ENCODE data around the gene PHACTR3.

Gene PHACTR3

DNA sequence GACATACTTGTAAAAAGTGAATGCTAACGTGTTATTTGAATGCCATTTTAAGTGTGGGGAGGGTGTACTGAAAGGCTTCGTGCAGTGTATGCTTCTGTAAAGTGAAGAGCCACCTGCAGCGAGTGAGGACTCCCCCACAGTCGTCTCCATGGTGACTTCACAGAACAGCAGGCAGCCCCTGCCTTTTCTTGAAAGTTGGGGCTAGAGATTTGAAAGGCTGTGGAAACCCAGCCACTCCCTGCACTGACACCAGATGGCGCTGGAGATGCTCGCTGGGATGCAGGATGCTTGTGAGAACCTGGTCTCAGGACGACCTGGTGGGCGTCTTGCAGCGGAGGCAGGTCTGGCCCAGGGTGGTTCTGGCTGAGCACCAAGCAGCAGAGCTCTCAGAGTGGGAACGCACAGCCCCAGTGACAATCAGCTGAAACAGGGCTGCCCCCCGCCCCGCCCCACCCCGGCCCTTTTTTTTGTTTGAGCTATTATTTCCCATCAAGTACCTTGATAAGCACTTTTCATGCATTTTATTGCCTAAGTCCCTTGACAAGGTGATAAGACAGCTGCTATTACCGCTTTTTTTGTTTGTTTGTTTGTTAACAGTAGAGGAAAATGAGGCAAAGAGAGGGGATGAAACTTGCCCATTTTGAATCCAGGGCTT is 178.8 kb downstream of the PHACTR3 start:
- no peak for DNase-seq

DNA sequence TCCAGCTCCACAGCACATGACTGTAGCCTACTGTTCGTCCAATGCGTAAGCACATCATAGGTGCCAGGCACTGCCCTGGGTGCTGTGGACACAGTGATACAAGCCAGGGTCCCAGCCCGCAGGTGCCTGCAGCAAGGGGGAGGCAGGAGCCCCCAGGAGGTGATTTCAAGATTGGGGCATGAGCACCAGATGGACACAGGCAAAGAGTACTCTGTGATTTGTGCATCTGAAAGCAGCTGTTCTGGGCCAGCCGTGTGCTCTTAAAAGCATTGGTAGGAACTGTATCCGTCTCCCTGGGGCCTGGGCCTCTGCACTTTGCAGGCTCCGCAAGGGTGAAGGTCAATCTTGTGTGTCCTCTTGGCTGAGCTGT is 179.3 kb downstream of the PHACTR3 start:
- DNase-seq = no peak

DNA sequence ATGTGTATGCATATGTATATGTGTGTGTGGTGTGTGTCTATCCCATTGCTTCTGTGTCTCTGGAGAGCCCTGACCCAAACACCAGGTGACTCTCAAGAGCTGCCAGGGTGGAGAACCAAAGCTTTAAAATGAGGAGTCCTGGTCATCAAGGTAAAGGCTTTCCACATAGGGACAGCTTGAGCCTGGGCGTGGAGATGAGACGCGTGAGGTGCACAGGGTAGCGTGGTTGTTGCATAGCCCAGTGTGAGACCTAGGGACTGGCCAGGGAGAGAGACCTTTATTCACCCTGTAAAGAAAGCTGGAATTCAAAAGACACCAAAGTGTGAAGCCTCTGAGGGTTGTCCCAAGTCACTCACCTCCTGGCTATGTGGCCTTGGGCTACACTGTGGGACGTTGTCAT is 180.0 kb downstream of the PHACTR3 start:
- no peak for DNase-seq

DNA sequence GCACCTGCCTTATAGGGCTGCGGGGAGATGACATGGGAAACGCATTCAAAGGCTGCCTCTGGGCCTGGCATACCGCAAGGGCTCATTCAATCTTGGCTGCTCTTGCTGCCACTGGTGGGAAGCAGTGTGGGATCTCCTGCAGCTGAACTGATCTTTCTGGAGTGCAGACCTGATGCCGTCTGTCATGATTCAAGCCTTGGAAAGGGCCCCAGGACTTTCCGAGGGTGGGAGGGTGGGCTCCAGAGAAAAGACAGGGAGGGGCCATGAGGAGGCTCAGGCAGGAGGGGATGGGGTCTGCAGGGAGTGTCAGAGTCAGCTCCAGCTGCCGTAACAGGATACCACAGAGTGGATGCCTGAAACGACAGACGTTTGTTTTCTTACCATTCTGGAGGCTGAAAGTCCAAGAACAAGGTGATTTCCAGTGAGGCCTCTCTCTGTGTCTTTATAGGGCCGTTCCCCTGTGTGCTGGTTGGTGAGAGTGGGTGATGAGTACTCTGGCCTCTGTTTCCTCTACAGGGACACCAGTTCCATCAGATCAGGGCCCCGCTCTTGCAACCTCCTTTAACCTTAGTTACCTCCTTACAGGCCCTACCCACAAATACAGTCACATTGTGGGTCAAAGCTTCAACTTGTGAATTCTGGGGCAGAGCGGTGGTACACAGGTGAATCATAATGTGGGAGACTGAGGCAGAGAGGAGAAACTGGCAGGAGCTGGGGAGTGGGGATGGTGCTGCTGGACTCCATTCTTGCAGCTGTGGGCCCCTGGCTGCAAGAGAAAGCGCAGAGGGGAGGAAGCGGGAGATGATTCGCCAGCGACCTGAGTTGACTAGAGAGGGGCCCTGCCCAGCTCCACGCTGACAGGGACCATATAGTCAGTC is 180.7 kb downstream of the PHACTR3 start:
- no peak for DNase-seq

DNA sequence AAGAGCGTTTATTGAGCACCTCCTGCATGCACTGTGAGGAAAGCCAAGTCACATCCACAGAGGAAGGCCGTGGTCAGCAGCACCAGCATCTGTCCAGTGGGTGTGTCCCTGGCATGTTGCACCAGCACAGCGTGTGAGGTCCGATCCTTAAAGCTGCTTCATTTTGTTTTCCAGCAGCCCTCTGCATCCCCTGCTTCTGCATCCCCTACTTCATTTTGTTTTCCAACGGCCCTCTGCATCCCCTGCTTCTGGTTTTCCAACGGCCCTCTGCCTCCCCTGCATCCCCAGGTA is 181.3 kb downstream of the PHACTR3 start:
- no peak for DNase-seq

GRCh38 chr20:59785986-59786795 is 181.9 kb downstream of the PHACTR3 start:
- DNase-seq = no peak

GRCh38 chr20:59786801-59787537 is 182.6 kb downstream of the PHACTR3 start:
- DNase-seq = no peak

DNA sequence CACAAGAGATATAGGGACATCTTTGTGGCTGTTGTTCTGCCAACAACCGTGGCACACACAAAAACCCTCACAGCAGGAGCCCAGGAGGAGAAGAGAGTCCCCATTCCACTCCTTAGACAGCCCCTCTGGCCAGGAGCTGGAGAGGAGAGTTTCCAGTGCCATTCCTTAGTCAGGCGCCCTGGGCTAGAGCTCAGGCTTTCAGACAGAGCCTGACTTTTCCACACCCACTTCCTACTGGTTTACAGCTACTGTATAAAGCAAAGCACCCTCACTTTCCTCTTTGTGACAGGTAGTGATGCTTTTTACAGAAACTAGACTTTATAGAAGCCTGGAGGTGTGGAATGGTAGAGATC is 183.2 kb downstream of the PHACTR3 start:
- no peak for DNase-seq

DNA sequence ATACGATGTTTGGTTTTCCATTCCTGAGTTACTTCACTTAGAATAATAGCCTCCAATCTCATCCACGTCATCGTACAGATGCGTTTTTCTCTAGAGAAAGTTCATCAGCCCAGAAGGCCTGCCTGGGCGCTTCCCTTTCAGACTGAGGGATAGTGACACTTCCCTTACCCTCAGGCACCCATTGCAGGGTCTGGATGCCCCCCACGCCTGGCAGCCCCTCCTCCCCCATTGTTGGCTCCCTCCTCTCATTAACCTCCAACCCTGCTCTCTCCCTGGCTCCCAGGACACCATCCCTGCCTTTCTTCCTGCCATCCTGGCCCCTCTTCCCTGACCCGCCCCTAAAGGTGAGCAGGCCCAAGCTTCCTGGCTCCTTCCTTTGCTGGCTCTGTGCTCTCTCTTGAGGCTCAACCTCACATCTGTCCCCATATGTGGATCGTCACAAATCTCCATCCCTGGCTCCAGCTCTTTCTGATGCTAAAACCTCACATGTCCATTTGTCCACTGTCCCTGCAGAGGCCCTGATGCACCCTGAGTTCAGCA is 183.9 kb downstream of the PHACTR3 start:
- DNase-seq = no peak

DNA sequence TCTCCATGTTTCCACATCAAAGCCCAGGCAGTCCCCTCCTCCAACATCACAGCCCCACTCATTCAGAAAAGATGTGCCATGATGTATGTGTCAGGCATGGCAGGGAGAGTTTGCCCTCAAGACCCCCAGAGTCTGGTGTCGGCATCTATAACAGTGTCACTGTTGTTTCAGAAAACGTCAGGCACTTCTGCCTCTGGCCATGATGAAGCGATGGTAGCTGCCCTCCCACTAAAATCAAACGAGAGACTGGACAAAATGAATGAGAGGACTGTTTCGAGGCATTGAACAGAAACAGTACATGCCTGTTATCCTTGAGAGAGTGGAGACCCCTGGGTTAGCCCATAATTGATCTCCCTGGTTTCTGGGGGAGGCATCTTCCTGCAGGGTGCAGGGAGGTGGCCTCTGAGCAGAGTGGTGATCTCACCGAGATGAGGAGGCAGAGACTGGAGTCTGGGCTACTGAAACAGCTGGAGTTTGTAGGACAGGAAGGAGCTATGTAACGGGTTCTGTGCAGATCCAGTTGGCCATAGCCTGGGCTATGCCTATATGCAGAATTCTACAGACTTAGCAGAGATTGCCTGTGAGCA is 184.6 kb downstream of the PHACTR3 start:
- no peak for DNase-seq

DNA sequence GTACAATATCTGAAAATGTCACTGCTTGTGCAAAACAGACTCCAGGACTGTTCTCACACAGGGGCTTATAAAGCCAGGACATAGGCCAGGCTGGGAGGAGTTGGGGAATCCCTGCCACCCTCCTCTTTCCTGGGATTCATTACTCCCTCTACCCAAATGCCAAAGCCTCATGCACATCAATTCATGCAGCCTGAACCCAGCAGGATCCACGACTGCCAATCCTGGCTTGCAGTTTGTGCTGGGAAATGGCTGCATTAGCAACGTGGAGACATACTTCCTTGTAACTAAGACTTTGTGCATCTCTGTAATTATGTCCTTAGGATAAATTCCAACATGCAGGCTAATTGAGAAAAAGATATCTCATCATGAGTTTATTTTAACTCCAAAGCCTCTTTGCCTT is 185.3 kb downstream of the PHACTR3 start:
- DNase-seq = no peak

- no peak for DNase-seq
Measured at GRCh38 chr20:59790346-59790745, 186.0 kb downstream of the PHACTR3 start.

DNA sequence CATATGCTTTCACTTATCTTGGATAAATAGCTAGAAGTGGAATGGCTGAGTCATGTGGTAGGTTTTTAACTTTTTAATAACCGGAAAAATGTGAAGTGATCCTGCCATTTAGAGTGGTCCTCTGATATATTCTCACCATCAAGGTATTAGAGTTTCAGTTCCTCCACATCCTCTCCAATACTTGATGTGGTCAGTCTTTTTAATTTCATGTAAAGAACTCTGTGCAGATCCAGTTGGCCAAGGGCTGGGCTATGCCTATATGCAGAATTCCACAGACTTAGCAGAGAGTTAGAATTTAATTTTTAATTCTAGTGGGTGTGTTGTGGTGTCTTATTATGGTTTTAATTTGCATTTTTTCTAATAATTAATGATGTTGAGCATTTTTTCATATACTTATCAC is 188.0 kb downstream of the PHACTR3 start:
- no peak for DNase-seq

DNA sequence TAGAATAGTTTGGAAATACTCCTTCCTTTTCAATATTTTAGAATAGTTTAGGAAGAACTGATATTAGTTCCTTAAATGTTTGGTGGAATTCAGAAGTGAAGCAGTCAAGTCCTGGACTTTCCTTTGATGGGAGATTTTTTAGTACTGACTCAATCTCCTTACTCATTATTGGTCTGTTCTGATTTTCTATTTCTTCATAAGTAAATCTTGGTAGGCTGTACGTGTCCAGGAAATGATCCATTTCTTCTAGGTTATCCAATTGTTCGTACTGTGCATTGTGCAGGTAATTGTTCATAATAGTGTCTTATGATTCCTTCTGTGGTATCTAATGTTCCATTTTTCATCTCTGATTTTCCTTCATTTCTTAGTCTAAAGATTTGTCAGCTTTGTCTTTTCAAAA is 190.2 kb downstream of the PHACTR3 start:
- no peak for DNase-seq

- DNase-seq = no peak
Measured at GRCh38 chr20:59800309-59800708, 196.0 kb downstream of the PHACTR3 start.

DNA sequence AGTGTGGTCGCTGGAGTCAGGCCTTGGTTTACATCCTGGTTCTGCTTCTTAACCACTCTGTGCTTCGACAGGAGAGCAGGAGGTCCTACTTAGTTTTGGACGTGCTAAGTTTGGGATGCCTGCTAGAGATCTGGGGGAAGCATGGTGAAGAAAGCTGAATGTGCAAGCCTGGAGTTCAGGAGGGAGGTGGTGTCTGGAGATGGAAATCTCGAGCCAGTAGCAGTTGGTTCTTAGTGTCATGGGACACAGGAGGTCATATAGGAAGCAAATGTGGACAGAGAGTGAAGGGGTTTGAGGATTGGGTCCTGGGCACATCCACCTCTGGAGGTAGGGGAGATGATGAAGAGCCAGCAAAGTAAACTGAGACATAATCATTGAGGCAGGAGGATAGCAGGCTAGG is 197.7 kb downstream of the PHACTR3 start:
- DNase-seq = no peak

- no peak for DNase-seq
Measured at GRCh38 chr20:59802471-59803221, 198.3 kb downstream of the PHACTR3 start.

DNA sequence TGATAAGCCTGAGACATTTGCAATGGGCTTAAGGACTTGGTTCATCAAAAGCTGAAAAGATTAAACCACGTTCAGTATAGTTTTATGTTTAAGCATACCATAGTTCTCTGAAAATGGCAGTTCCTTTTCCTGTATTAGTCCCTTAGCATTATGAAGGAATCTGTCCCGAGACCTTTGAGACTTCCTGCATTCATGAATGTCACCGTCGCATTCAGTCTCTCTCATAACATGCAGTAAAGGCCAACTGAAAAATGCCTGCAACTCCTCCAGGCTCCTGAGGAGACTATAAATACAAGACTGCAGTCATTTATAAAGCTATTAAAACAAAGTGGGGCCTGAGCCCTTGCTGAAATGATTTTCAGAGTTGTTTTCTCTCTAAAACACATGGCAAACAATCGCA is 200.0 kb downstream of the PHACTR3 start:
- no peak for DNase-seq

DNA sequence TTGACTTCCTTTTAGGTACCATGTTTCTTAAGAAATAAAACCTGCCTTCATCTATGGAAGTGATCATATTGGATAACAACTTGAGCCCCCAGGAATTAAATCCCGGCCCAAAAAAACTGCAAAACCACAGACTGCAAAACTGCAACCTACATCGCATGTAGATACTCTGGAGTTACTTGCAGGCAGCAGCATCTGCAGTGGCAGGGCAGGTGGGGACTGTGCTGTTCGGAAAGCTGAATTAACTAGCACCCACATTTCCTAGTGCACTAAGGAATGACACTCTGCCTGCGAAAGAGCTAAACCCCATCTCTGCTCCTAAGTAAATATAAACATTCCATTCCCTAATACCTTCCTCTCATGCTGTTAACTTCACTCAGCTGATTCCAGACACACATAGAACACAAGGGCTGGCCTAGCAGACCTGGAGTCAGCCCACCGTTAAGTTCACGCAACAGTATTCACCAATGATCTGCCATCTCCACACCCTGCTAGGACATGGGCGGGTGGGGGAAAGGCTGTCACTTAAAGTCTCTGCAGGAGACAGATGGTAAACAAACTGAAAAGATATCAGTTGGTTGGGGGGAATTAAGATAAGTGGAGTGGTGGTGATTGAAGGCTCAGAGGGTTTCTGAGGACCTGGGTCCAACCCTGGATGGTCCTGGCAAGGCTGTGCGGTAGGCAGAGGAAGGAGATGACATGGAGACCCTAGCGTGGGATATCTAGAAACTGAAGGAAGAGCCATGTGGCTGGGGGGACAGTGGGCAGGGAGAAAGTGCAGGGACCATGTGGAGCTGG is 200.7 kb downstream of the PHACTR3 start:
- DNase-seq = no peak

DNA sequence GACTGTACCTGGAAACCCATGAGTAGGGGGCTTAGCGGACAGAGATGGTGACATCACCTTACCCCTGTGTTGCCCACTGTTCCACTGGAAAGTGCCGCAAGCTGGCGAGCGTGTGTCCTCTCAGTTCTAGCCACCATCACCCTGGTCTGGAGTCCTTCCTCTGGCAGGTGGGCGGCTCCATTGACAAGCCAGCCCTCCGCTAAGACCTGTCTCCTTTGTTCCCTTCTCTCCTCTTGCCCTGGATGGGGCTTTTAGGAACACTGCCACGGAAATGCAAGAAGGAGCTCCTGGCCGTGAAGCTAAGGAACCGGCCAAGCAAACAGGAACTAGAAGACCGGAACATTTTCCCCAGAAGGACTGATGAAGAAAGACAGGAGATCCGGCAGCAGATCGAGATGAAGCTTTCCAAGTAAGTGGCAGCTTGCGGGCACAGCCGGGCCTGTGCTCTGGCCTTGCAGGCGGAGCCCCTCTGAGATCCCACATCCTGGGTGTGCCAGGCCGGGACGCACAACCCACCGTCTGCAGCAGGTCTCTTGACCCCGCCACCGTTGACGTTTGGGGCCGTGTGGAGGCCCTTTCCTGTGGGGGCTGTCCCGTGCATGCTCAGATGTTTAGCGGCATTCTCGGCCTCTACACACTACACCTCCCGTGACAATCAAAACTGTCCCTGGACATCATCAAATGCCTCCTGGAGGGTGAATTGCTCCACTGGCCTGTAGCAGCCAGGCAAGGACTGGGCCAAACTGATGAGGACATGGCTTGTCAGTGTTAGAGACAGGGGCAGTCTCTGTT is 201.6 kb downstream of the PHACTR3 start:
- DNase-seq = no peak

Measured in T1000 (cell line).